ENCODE results near the gene LYZL6. TPM values are rescaled to one million over a fixed set of nuclear protein-coding genes. Genes with fewer than 3 reads are reported as not detected.
"Not testable (repeated sequence)": the region's sequence is repeated elsewhere in the genome, so short reads cannot be mapped to it uniquely, and the experiment has no call there.

LYZL6 gene
- total RNA-seq, 1 experiment from 2014 or later: not detected

GRCh38 chr17:35907691-35908090, 35.8 kb downstream of the LYZL6 start:
- no peak for DNase-seq (ENCODE audit: low read depth)

- DNase-seq (ENCODE audit: low read depth): no peak
Measured at GRCh38 chr17:35906926-35907637, 36.4 kb downstream of the LYZL6 start.

GRCh38 chr17:35906191-35906925, 37.2 kb downstream of the LYZL6 start:
- DNase-seq (ENCODE audit: low read depth): no peak

- DNase-seq (ENCODE audit: low read depth): no peak
Measured at GRCh38 chr17:35903451-35903850, 40.1 kb downstream of the LYZL6 start.

GRCh38 chr17:35901631-35902175, 41.8 kb downstream of the LYZL6 start:
- DNase-seq (ENCODE audit: low read depth): no peak

- DNase-seq (ENCODE audit: low read depth): peak; percentile 47
Measured at GRCh38 chr17:35900708-35901480, 42.6 kb downstream of the LYZL6 start.

GRCh38 chr17:35900280-35900679, 43.2 kb downstream of the LYZL6 start:
- DNase-seq (ENCODE audit: low read depth): no peak

GRCh38 chr17:35898283-35899070, 45.0 kb downstream of the LYZL6 start:
- peak; percentile 56 for DNase-seq (ENCODE audit: low read depth)

GRCh38 chr17:35897772-35898171, 45.7 kb downstream of the LYZL6 start:
- DNase-seq (ENCODE audit: low read depth): not testable (repeated sequence)

GRCh38 chr17:35895636-35896587, 47.6 kb downstream of the LYZL6 start:
- no peak for DNase-seq (ENCODE audit: low read depth)

GRCh38 chr17:35894206-35894605, 49.3 kb downstream of the LYZL6 start:
- no peak for DNase-seq (ENCODE audit: low read depth)

- no peak for DNase-seq (ENCODE audit: low read depth)
Measured at GRCh38 chr17:35893751-35894150, 49.8 kb downstream of the LYZL6 start.

GRCh38 chr17:35892091-35893035, 51.1 kb downstream of the LYZL6 start:
- no peak for DNase-seq (ENCODE audit: low read depth)

- DNase-seq (ENCODE audit: low read depth): no peak
Measured at GRCh38 chr17:35891269-35891668, 52.2 kb downstream of the LYZL6 start.

- no peak for DNase-seq (ENCODE audit: low read depth)
Measured at GRCh38 chr17:35890774-35891155, 52.7 kb downstream of the LYZL6 start.

- no peak for DNase-seq (ENCODE audit: low read depth)
Measured at GRCh38 chr17:35889818-35890773, 53.4 kb downstream of the LYZL6 start.

- DNase-seq (ENCODE audit: low read depth): no peak
Measured at GRCh38 chr17:35889241-35889640, 54.3 kb downstream of the LYZL6 start.

Measured in HT1080 (cell line).